Tibial nerve (tissue), 4 donors: ENCODE data around the gene KREMEN1.

Source experiments
- CTCF ChIP-seq, 5 experiments: fragments of 200-600 bp in 3 of 5; fragments of 450-650 bp in 2 of 5; sonication (generic) in 3 of 5; IDR thresholded peaks; one replicate each; pipeline ENCODE4 v1.5.1; 2016 to 2019; ENCODE audit warnings: antibody characterized with exemption in 5 of 5, mild to moderate bottlenecking in 3 of 5, moderate library complexity in 2 of 5
- EP300 ChIP-seq, 2 donors: sonication (generic); formaldehyde crosslinking; IDR thresholded peaks; one replicate each; pipeline ENCODE4 v1.6.1; 2017; ENCODE audit warnings: antibody characterized with exemption in 2 of 2, mild to moderate bottlenecking in 1 of 2
- POLR2A ChIP-seq, 2 donors: fragments of 450-650 bp; IDR thresholded peaks; one replicate each; pipeline ENCODE4 v1.6.1; 2017; ENCODE audit warnings: antibody characterized with exemption in 2 of 2, mild to moderate bottlenecking in 2 of 2, moderate library complexity in 2 of 2

- TF ChIP-seq POLR2A (IDR thresholded peaks at IDR 0.05) (no peak), CTCF (IDR thresholded peaks at IDR 0.05) (no peak), EP300 (IDR thresholded peaks at IDR 0.05) (no peak)
These were observed 85.1 kb downstream of the KREMEN1 start for GRCh38 chr22:29157759-29158535.
